K562 (cell line): ENCODE measurements around the gene MAB21L2. TPM values are rescaled to one million over a fixed set of nuclear protein-coding genes. Genes with fewer than 3 reads are reported as not detected.
A peak's percentile ranks its signal among the peaks of the same experiment; 100 is the strongest.

Experiments
- AFF4 ChIP-seq: sonication (generic); formaldehyde crosslinking; IDR thresholded peaks from 2 replicates; pipeline ENCODE4 v1.8.0; 2023; ENCODE audit warnings: mild to moderate bottlenecking, missing genetic modification reagents
- ATF1 ChIP-seq, 2 experiments: fragments of 450-650 bp in 1 of 2; IDR thresholded peaks; 2 replicates each; pipeline ENCODE4 v1.6.1; 2016; ENCODE audit warnings: missing compliant biosample characterization in 1 of 2, missing genetic modification characterization in 1 of 2
- DACH1 ChIP-seq: fragments of 450-650 bp; IDR thresholded peaks from 2 replicates; pipeline ENCODE4 v1.6.1; 2018; ENCODE audit not compliant: partially characterized antibody
- DPF2 ChIP-seq: fragments of 450-650 bp; IDR thresholded peaks from 2 replicates; pipeline ENCODE4 v1.6.1; 2016
- GABPA ChIP-seq: fragments of 200-800 bp; sonication (Bioruptor generic); conservative IDR thresholded peaks from 2 replicates; pipeline ENCODE4 v1.6.1; 2016; ENCODE audit warnings: low read depth, missing genetic modification characterization, missing compliant biosample characterization
- HBP1 ChIP-seq: fragments of 450-650 bp; formaldehyde crosslinking; IDR thresholded peaks from 2 replicates; pipeline ENCODE4 v1.4.0; 2022; ENCODE audit warnings: missing genetic modification characterization
- HMBOX1 ChIP-seq: sonication (generic); IDR thresholded peaks from 2 replicates; pipeline ENCODE4 v1.6.1; 2016
- HOXB6 ChIP-seq: fragments of 250-450 bp; sonication (Bioruptor Pico); IDR thresholded peaks from 2 replicates; pipeline ENCODE4 v1.5.1; 2022; ENCODE audit warnings: mild to moderate bottlenecking, borderline replicate concordance
- LEF1 ChIP-seq: fragments of 450-650 bp; IDR thresholded peaks from 2 replicates; pipeline ENCODE4 v1.6.1; 2016; ENCODE audit warnings: mild to moderate bottlenecking
- PCBP1 ChIP-seq: fragments of 200-400 bp; formaldehyde crosslinking; IDR thresholded peaks from 2 replicates; pipeline ENCODE4 v1.6.1; 2018; ENCODE audit warnings: mild to moderate bottlenecking, low read depth, low read length; ENCODE audit not compliant: poor library complexity, severe bottlenecking
- SIRT6 ChIP-seq: IDR thresholded peaks from one replicate; pipeline ENCODE4 v1.6.1; 2012; ENCODE audit warnings: low read depth, mild to moderate bottlenecking, control low read depth, inconsistent platforms, low read length, moderate library complexity
- SMAD4 ChIP-seq: fragments of 250-450 bp; sonication (Bioruptor Pico); conservative IDR thresholded peaks from 2 replicates; pipeline ENCODE4 v1.8.0; 2021; ENCODE audit warnings: inconsistent platforms, mild to moderate bottlenecking, moderate library complexity
- TEAD4 ChIP-seq, 2 experiments: sonication (generic) in 1 of 2; formaldehyde crosslinking in 1 of 2; IDR thresholded peaks; 2 replicates each; pipeline versions ENCODE4 v1.6.1 to v1.8.0; 2012 to 2022; ENCODE audit warnings: borderline replicate concordance in 1 of 2, inconsistent platforms in 1 of 2, low read length in 1 of 2, mild to moderate bottlenecking in 1 of 2, missing genetic modification reagents in 1 of 2
- XRCC4 ChIP-seq: IDR thresholded peaks from one replicate; pipeline ENCODE4 v1.6.1; 2011; ENCODE audit not compliant: insufficient read depth, insufficient read length; ENCODE audit errors: extremely low read depth
- ZBTB2 ChIP-seq: fragments of 450-650 bp; IDR thresholded peaks from 2 replicates; pipeline ENCODE4 v1.6.1; 2016; ENCODE audit warnings: antibody characterized with exemption
- ZNF436 ChIP-seq: fragments of 250-450, 450-650 bp; sonication (Bioruptor Pico); formaldehyde crosslinking; IDR thresholded peaks from 2 replicates; pipeline ENCODE4 v1.7.0; 2020; ENCODE audit warnings: mild to moderate bottlenecking
- polyA plus RNA-seq, 8 experiments: library from polyadenylated mRNA; depleted of rRNA in 4 of 8; stranded (reverse) in 5 of 8; unstranded in 3 of 8; fragments of >200 nt; fragmentation: Nextera tagmentation in 2 of 8; fragmentation: Illumina TruSeq in 1 of 8; extraction: Ambion mirVana in 2 of 8; extraction: Trizol in 1 of 8; gene quantifications; 2 replicates each; pipeline versions ENCODE4 v1.2.1 to v1.2.3, GENCODE V29; 2011 to 2014; ENCODE audit warnings: inconsistent platforms in 1 of 8, missing spikeins in 1 of 8
- total RNA-seq, 7 experiments: library from RNA; depleted of rRNA in 6 of 7; stranded (reverse); fragments of >200 nt in 6 of 7; fragmentation: Illumina TruSeq in 2 of 7; extraction: Trizol in 2 of 7; gene quantifications; 2 replicates each; pipeline versions ENCODE4 v1.2.1 to v1.2.3, GENCODE V29; 2011 to 2021; ENCODE audit warnings: low replicate concordance in 1 of 7

Gene MAB21L2
- total and polyA plus RNA-seq, 9 of the 15 experiments (the other 6 are each of a cell fraction or from before 2014, with no cell fraction given), result not detected

- TF ChIP-seq TEAD4 (IDR thresholded peaks at IDR 0.05; ENCODE audit: low read length) (peak; percentile 77), TEAD4 (CRISPR knock-in tag; IDR thresholded peaks at IDR 0.05; ENCODE audit: borderline replicate concordance) (no peak), SIRT6 (no peak), ATF1 (CRISPR knock-in tag; IDR thresholded peaks at IDR 0.05) (no peak), ATF1 (tag; IDR thresholded peaks at IDR 0.05) (peak; percentile 42; the same call in 1 of the 2 replicates), SMAD4 (CRISPR knock-in tag) (peak; percentile 27; the same call in 1 of the 2 replicates), ZNF436 (CRISPR knock-in tag) (no peak), GABPA (tag) (no peak), XRCC4 (no peak), ZBTB2 (0 out of 2 replicates have a peak, but pooled peaks have one; percentile 6), AFF4 (CRISPR knock-in tag) (no peak), PCBP1 (no peak), DPF2 (peak; percentile 71; the same call in 1 of the 2 replicates), HMBOX1 (peak; percentile 99), HBP1 (CRISPR knock-in tag) (no peak), LEF1 (0 out of 2 replicates have a peak, but pooled peaks have one; percentile 44), DACH1 (peak; percentile 25), HOXB6 (CRISPR knock-in tag) (no peak)
These were observed 9.0 kb upstream of the MAB21L2 start (continued) for GRCh38 chr4:150572704-150573504.
